Right ventricle myocardium superior (tissue), 1 donor: ENCODE results near the gene ART4. TPM values are rescaled to one million over a fixed set of nuclear protein-coding genes. Genes with fewer than 3 reads are reported as not detected.
A peak's percentile ranks its signal among the peaks of the same experiment; 100 is the strongest.

ENCODE experiments used
- ATAC-seq: fragments of 200-7000 bp; cut with Tn5 transposase; one replicate; pipeline ENCODE4 v1.9.1; 2020; ENCODE audit warnings: mild to moderate bottlenecking; ENCODE audit not compliant: poor library complexity
- DNase-seq: peaks from one replicate; pipeline ENCODE4 v3.0.0-alpha.2; 2020
- intact Hi-C: fragments of 100-400 bp; cut with DNase I; formaldehyde crosslinking; loops from one replicate; pipeline ENCODE4 v1.11.2; 2022
- total RNA-seq: library from RNA; stranded (reverse); fragmentation: NEBNext Ultra II Directional; extraction: Animal tissue kit (Norgen Biotek cat#: 25700); gene quantifications from one replicate; pipeline ENCODE4 v1.2.1, GENCODE V29; 2021
- donor health status: DM: no; HTN: yes; CAD: no; lungs with severe emphysema.

The ART4 gene
- total RNA-seq, 1 donor from 2014 or later, result 2.8 TPM

GRCh38 chr12:14827043-14827442 lies 16.3 kb downstream of the ART4 start:
- ATAC-seq (no peak), DNase-seq (no peak)
- intact Hi-C loops, result no loop called here

GRCh38 chr12:14826491-14826890 lies 16.8 kb downstream of the ART4 start:
- intact Hi-C loops, result no loop called here
- DNase-seq (no peak), ATAC-seq (no peak)

- ATAC-seq, result no peak
- DNase-seq, result no peak
- intact Hi-C loops, result no loop called here
These were observed 18.1 kb downstream of the ART4 start for GRCh38 chr12:14825256-14825655.

- DNase-seq (no peak), ATAC-seq (no peak)
- intact Hi-C loops, result no loop called here
These were observed 19.2 kb downstream of the ART4 start for GRCh38 chr12:14824012-14824634.

GRCh38 chr12:14814014-14814413 lies 29.3 kb downstream of the ART4 start, which contains the start of gene SMCO3:
Gene SMCO3, minus strand, starts transcription at chr12:14814182. Its CDS starts 7,502 bp downstream, at chr12:14806680.
- no peak for DNase-seq
- intact Hi-C loops, result no loop called here
- ATAC-seq, result no peak

- no peak for DNase-seq
- intact Hi-C loops, result no loop called here
- no peak for ATAC-seq
These were observed 31.8 kb downstream of the ART4 start for GRCh38 chr12:14811486-14811885.

- no peak for DNase-seq
- intact Hi-C loops, result no loop called here
These were observed 32.3 kb downstream of the ART4 start for GRCh38 chr12:14810953-14811483.

GRCh38 chr12:14810167-14810952 lies 33.0 kb downstream of the ART4 start:
- intact Hi-C loops, result no loop called here
- no peak for ATAC-seq
- DNase-seq, result no peak

More at GRCh38 chr12:14810953-14811483, 32.3 kb downstream of the ART4 start:
- ATAC-seq, result no peak

- intact Hi-C loops, result no loop called here
- DNase-seq, result no peak
- ATAC-seq, result peak; percentile 50
These were observed 39.5 kb downstream of the ART4 start for GRCh38 chr12:14803830-14804160.

GRCh38 chr12:14803011-14803829 lies 40.1 kb downstream of the ART4 start, which contains the start of the genes C12orf60 and WBP11:
Gene C12orf60, plus strand, starts transcription at chr12:14803670. Its CDS starts 19,266 bp downstream, at chr12:14822936.
Gene WBP11, minus strand, starts transcription at chr12:14803478. Its CDS starts 2,095 bp downstream, at chr12:14801383.
- DNase-seq, result peak; percentile 94
- ATAC-seq, result peak; percentile 99
- intact Hi-C loops, result no loop called here

GRCh38 chr12:14802721-14803010 lies 40.7 kb downstream of the ART4 start:
- DNase-seq, result no peak
- no peak for ATAC-seq
- intact Hi-C loops, result no loop called here

GRCh38 chr12:14802247-14802646 lies 41.1 kb downstream of the ART4 start:
- ATAC-seq, result no peak

GRCh38 chr12:14795028-14795448 lies 48.3 kb downstream of the ART4 start:
- peak; percentile 67 for ATAC-seq
- intact Hi-C loops, result no loop called here
- DNase-seq, result no peak

More at GRCh38 chr12:14802247-14802646, 41.1 kb downstream of the ART4 start:
- DNase-seq, result no peak
- intact Hi-C loops, result no loop called here

GRCh38 chr12:14785568-14785967 lies 57.8 kb downstream of the ART4 start:
- ATAC-seq, result no peak
- intact Hi-C loops, result no loop called here
- DNase-seq, result no peak

GRCh38 chr12:14784471-14784870 lies 58.9 kb downstream of the ART4 start:
- intact Hi-C loops, result no loop called here
- ATAC-seq (no peak), DNase-seq (no peak)

GRCh38 chr12:14782756-14783155 lies 60.6 kb downstream of the ART4 start:
- ATAC-seq, result no peak
- DNase-seq, result no peak
- intact Hi-C loops, result no loop called here

GRCh38 chr12:14781563-14781962 lies 61.8 kb downstream of the ART4 start:
- intact Hi-C loops, result no loop called here
- DNase-seq (no peak), ATAC-seq (no peak)

GRCh38 chr12:14780859-14781258 lies 62.5 kb downstream of the ART4 start:
- no peak for ATAC-seq
- intact Hi-C loops, result no loop called here
- no peak for DNase-seq

GRCh38 chr12:14779834-14780233 lies 63.5 kb downstream of the ART4 start:
- no peak for DNase-seq
- intact Hi-C loops, result loop anchor here (10.0 kb wide), 1 partner anchor 55 kb away; no protein-coding TSS in a partner anchor
- no peak for ATAC-seq
